Stimulated activated CD4-positive, alpha-beta T cell treated with anti-CD3 and anti-CD28 coated beads, TNF-alpha, amount 100 ng/mL, for 4 hours (primary cell): ENCODE measurements around the gene GUCA2A.

Experiments
- DNase-seq, 3 experiments: peaks; one replicate each; pipeline ENCODE4 v3.0.0-alpha.2; 2020; ENCODE audit warnings: low read depth in 3 of 3

The GUCA2A gene

GRCh38 chr1:42176902-42177519, 12.5 kb upstream of the GUCA2A start:
- DNase-seq, result no peak

- no peak for DNase-seq
Observed at GRCh38 chr1:42175314-42176054, 10.9 kb upstream of the GUCA2A start.

GRCh38 chr1:42173961-42174735, 9.6 kb upstream of the GUCA2A start:
- no peak for DNase-seq

GRCh38 chr1:42173155-42173933, 8.8 kb upstream of the GUCA2A start:
- DNase-seq, result peak; percentile 31 to 51 (median 49)

- DNase-seq, result no peak
Observed at GRCh38 chr1:42172381-42173133, 8.0 kb upstream of the GUCA2A start.

- DNase-seq, result no peak
Observed at GRCh38 chr1:42171679-42172266, 7.2 kb upstream of the GUCA2A start.

- DNase-seq, result no peak
Observed at GRCh38 chr1:42170779-42171621, 6.5 kb upstream of the GUCA2A start.

- no peak for DNase-seq
Observed at GRCh38 chr1:42168763-42169162, 4.2 kb upstream of the GUCA2A start.

GRCh38 chr1:42168391-42168670, 3.8 kb upstream of the GUCA2A start:
- no peak for DNase-seq

- no peak for DNase-seq
Observed at GRCh38 chr1:42167611-42168390, 3.3 kb upstream of the GUCA2A start.

GRCh38 chr1:42165511-42166210, 1.1 kb upstream of the GUCA2A start:
- DNase-seq, result no peak

GRCh38 chr1:42163536-42164503, 725 bp downstream of the GUCA2A start:
- DNase-seq, result no peak

GRCh38 chr1:42163114-42163513, 1.4 kb downstream of the GUCA2A start:
- DNase-seq, result no peak

GRCh38 chr1:42162181-42162580, 2.4 kb downstream of the GUCA2A start:
- DNase-seq, result no peak

GRCh38 chr1:42158189-42158588, 6.4 kb downstream of the GUCA2A start:
- no peak for DNase-seq

GRCh38 chr1:42157667-42158066, 6.9 kb downstream of the GUCA2A start:
- DNase-seq, result no peak

GRCh38 chr1:42155362-42155761, 9.2 kb downstream of the GUCA2A start:
- no peak for DNase-seq

- no peak for DNase-seq
Observed at GRCh38 chr1:42154685-42155084, 9.9 kb downstream of the GUCA2A start.
